Pancreas (tissue), 10 donors: ENCODE results near the gene PIWIL1. TPM values are rescaled to one million over a fixed set of nuclear protein-coding genes. Genes with fewer than 3 reads are reported as not detected.

Source experiments
- ATAC-seq, 4 donors: fragments of 200-7000 bp; cut with Tn5 transposase; one replicate each; pipeline versions ENCODE4 v1.8.0 to v1.9.1; 2020; ENCODE audit warnings: mild to moderate bottlenecking in 4 of 4, moderate library complexity in 4 of 4
- DNase-seq, 6 donors: peaks; one replicate each; pipeline ENCODE4 v3.0.0-alpha.2; 2020
- FAIRE-seq: peaks from 2 replicates; lab custom pipeline; 2012; peaks lifted over from hg19 to GRCh38; lab: Jason Lieb, UNC
- H3K27ac ChIP-seq, 4 donors: fragments of 200-600 bp; sonication (generic); 1 replicate in 3 of 4; 2 replicates in 1 of 4; pipeline versions ENCODE4 v1.5.0 to v1.8.0; 2020
- H3K27me3 ChIP-seq, 4 donors: fragments of 200-600 bp; one replicate each; pipeline ENCODE4 v1.8.0; 2021
- H3K36me3 ChIP-seq, 3 donors: fragments of 200-600 bp; sonication (generic) in 1 of 3; one replicate each; pipeline versions ENCODE4 v1.5.0 to v1.8.0; 2020 to 2021
- H3K4me1 ChIP-seq, 3 donors: fragments of 200-600 bp; one replicate each; pipeline ENCODE4 v1.8.0; 2021
- H3K4me3 ChIP-seq, 4 donors: fragments of 200-600 bp; sonication (generic) in 2 of 4; one replicate each; pipeline versions ENCODE4 v1.5.0 to v1.8.0; 2020 to 2021
- H3K9me3 ChIP-seq, 4 donors: fragments of 200-600 bp; one replicate each; pipeline ENCODE4 v1.8.0; 2021
- CTCF ChIP-seq, 4 donors: fragments of 200-600 bp; sonication (generic) in 3 of 4; IDR thresholded peaks; one replicate each; pipeline versions ENCODE4 v1.5.0 to v1.8.0; 2021; ENCODE audit warnings: antibody characterized with exemption in 4 of 4
- WGBS, 2 donors: extraction: QIAGEN DNeasy Blood & Tissue Kit; methylation state at CpG; one replicate each; pipeline ENCODE4 v1.1.7; 2013; 5-methylcytosine and 5-hydroxymethylcytosine counted together
- intact Hi-C, 3 donors: fragments of 100-400 bp; cut with DNase I; formaldehyde crosslinking; loops; one replicate each; pipeline versions ENCODE4 v1.11.1 to v1.14.2; 2022
- polyA plus RNA-seq, 2 donors: library from polyadenylated mRNA; stranded (reverse); fragments of 200-250 nt; gene quantifications; one replicate each; pipeline ENCODE4 v1.2.3, GENCODE V29; 2013
- total RNA-seq, 6 donors: library from RNA; stranded (reverse); fragmentation: NEBNext Ultra II Directional in 4 of 6; extraction: Animal tissue kit (Norgen Biotek cat#: 25700) in 4 of 6; gene quantifications; one replicate each; pipeline versions ENCODE4 v1.2.1 to v1.2.4, GENCODE V29; 2021 to 2023
- donor health status: healthy with polysubstance abuse.
- donor health status: DM: no; HTN: no; CAD: no; lungs with moderate emphysema.
- donor health status: DM: no; HTN: no; CAD: no.
- donor health status: control.
- donor health status: control.
- donor health status: Bipolar disorder and iron deficiency.
- donor health status: DM: yes; HTN: yes; CAD: no.
- donor health status: DM: no; HTN: no; CAD: no.
- donor health status: DM: no; HTN: no; CAD: no.
- donor health status: DM: yes; HTN: yes; CAD: no.

Gene PIWIL1
- total and polyA plus RNA-seq, 8 donors = not detected

GRCh38 chr12:130356222-130356621 lies 18.5 kb downstream of the PIWIL1 start:
- FAIRE-seq (no peak), ATAC-seq (no peak), DNase-seq (no peak)
- Histone ChIP-seq H3K36me3 (no peaks in the 10 kb centered on the region), H3K9me3 (no peaks in the 10 kb centered on the region), H3K4me3 (no peak overlapping the region), H3K4me1 (no peaks in the 10 kb centered on the region), H3K27ac (no peak overlapping the region), H3K27me3 (peaks cover 0 to 6% (median 2%) of the 10 kb centered on the region in 4 donors)
- WGBS, 2 donors = 42 to 49% methylated on average over 8 of the region's 8 CpGs
- TF ChIP-seq CTCF (IDR thresholded peaks at IDR 0.05) = no peak
- intact Hi-C loops = no loop called here

GRCh38 chr12:130357241-130357640 lies 19.6 kb downstream of the PIWIL1 start:
- H3K27me3 ChIP-seq = peaks cover 0 to 14% (median 3%) of the 10 kb centered on the region in 4 donors

GRCh38 chr12:130357729-130358330 lies 20.1 kb downstream of the PIWIL1 start:
- Histone ChIP-seq H3K27ac (no peak overlapping the region), H3K36me3 (no peaks in the 10 kb centered on the region), H3K4me1 (no peaks in the 10 kb centered on the region), H3K4me3 (no peak overlapping the region), H3K27me3 (peaks cover 0 to 15% (median 3%) of the 10 kb centered on the region in 4 donors), H3K9me3 (no peaks in the 10 kb centered on the region)
- ATAC-seq = no peak
- intact Hi-C loops = no loop called here
- no peak for TF ChIP-seq CTCF (IDR thresholded peaks at IDR 0.05)
- 31 to 34% methylated on average over 14 of the region's 14 CpGs for WGBS, 2 donors
- FAIRE-seq = no peak
- DNase-seq = no peak

More at GRCh38 chr12:130357241-130357640, 19.6 kb downstream of the PIWIL1 start:
- no peaks in the 10 kb centered on the region for H3K4me1 ChIP-seq
- DNase-seq (no peak), ATAC-seq (no peak), FAIRE-seq (no peak)
- no peak for TF ChIP-seq CTCF (IDR thresholded peaks at IDR 0.05)
- 52 to 59% methylated on average over 8 of the region's 8 CpGs for WGBS, 2 donors
- H3K4me3 ChIP-seq = no peak overlapping the region
- no peaks in the 10 kb centered on the region for H3K36me3 ChIP-seq
- H3K27ac ChIP-seq = no peak overlapping the region
- intact Hi-C loops = no loop called here
- H3K9me3 ChIP-seq = no peaks in the 10 kb centered on the region

- TF ChIP-seq CTCF (IDR thresholded peaks at IDR 0.05) = no peak
- intact Hi-C loops = no loop called here
- ATAC-seq (no peak), DNase-seq (no peak), FAIRE-seq (no peak)
- Histone ChIP-seq H3K9me3 (no peaks in the 10 kb centered on the region), H3K4me3 (no peak overlapping the region), H3K4me1 (no peaks in the 10 kb centered on the region), H3K36me3 (no peaks in the 10 kb centered on the region), H3K27me3 (peaks cover 0 to 15% (median 3%) of the 10 kb centered on the region in 4 donors), H3K27ac (no peak overlapping the region)
- WGBS, 2 donors = 68% methylated on average over 5 of the region's 5 CpGs
Measured at GRCh38 chr12:130362060-130362459, 24.4 kb downstream of the PIWIL1 start.

GRCh38 chr12:130364578-130364977 lies 26.9 kb downstream of the PIWIL1 start:
- Histone ChIP-seq H3K27me3 (peaks cover 0 to 15% (median 1%) of the 10 kb centered on the region in 4 donors), H3K9me3 (no peaks in the 10 kb centered on the region), H3K27ac (no peak overlapping the region), H3K4me3 (no peak overlapping the region), H3K36me3 (no peaks in the 10 kb centered on the region), H3K4me1 (no peaks in the 10 kb centered on the region)
- intact Hi-C loops = no loop called here
- TF ChIP-seq CTCF (IDR thresholded peaks at IDR 0.05) = no peak
- ATAC-seq (no peak), DNase-seq (no peak), FAIRE-seq (no peak)
- WGBS, 2 donors = 41 to 53% methylated on average over 2 of the region's 2 CpGs
